ENCODE data around the gene LDHAL6A.

Gene LDHAL6A

GRCh38 chr11:18490736-18491485 is 35.3 kb downstream of the LDHAL6A start:
- no peak for DNase-seq

GRCh38 chr11:18491924-18492323 is 36.3 kb downstream of the LDHAL6A start:
- DNase-seq = no peak

GRCh38 chr11:18492888-18493287 is 37.2 kb downstream of the LDHAL6A start:
- peak; percentile 48 for DNase-seq

GRCh38 chr11:18493310-18493709 is 37.7 kb downstream of the LDHAL6A start:
- peak; percentile 46 for DNase-seq

GRCh38 chr11:18495271-18495670 is 39.6 kb downstream of the LDHAL6A start:
- DNase-seq = no peak

GRCh38 chr11:18495703-18496102 is 40.0 kb downstream of the LDHAL6A start:
- peak; percentile 54 for DNase-seq

- no peak for DNase-seq
Observed at GRCh38 chr11:18498039-18498438, 42.4 kb downstream of the LDHAL6A start.

- no peak for DNase-seq
Observed at GRCh38 chr11:18501629-18502028, 46.0 kb downstream of the LDHAL6A start.

GRCh38 chr11:18502352-18502751 is 46.7 kb downstream of the LDHAL6A start:
- no peak for DNase-seq

- no peak for DNase-seq
Observed at GRCh38 chr11:18521122-18521521, 65.5 kb downstream of the LDHAL6A start.

GRCh38 chr11:18522388-18522787 is 66.7 kb downstream of the LDHAL6A start:
- peak; percentile 10 for DNase-seq

- no peak for DNase-seq
Observed at GRCh38 chr11:18523084-18523483, 67.4 kb downstream of the LDHAL6A start.

GRCh38 chr11:18524248-18524647 is 68.6 kb downstream of the LDHAL6A start:
- no peak for DNase-seq

GRCh38 chr11:18526130-18526520 is 70.5 kb downstream of the LDHAL6A start:
- DNase-seq = no peak

GRCh38 chr11:18526521-18527296 is 71.1 kb downstream of the LDHAL6A start, which contains the start of gene TSG101:
Gene TSG101, minus strand, starts transcription at chr11:18526942. Its CDS starts 126 bp downstream, at chr11:18526816.
- DNase-seq = peak; percentile 94

- peak; percentile 47 for DNase-seq
Observed at GRCh38 chr11:18527512-18527911, 71.9 kb downstream of the LDHAL6A start.

Data from DMS53 (cell line).